NCI-H2081 (cell line): ENCODE results near the gene ACP1.

Source experiments
- DNase-seq, 2 experiments: peaks; one replicate each; lab custom pipeline; 2025; lab: John Stamatoyannopoulos, UW

Gene ACP1

GRCh38 chr2:255195-255594, 9.6 kb upstream of the ACP1 start:
- no peak for DNase-seq

GRCh38 chr2:256094-256493, 8.7 kb upstream of the ACP1 start:
- DNase-seq, result no peak

- DNase-seq, result no peak
These were observed 7.3 kb upstream of the ACP1 start for GRCh38 chr2:257429-257828.

- no peak for DNase-seq
These were observed 6.9 kb upstream of the ACP1 start for GRCh38 chr2:257842-258241.

GRCh38 chr2:258933-259332, 5.8 kb upstream of the ACP1 start:
- no peak for DNase-seq

- DNase-seq, result no peak
These were observed 4.9 kb upstream of the ACP1 start for GRCh38 chr2:259789-260331.

GRCh38 chr2:260507-261161, 4.1 kb upstream of the ACP1 start:
- no peak for DNase-seq

GRCh38 chr2:262117-262516, 2.6 kb upstream of the ACP1 start:
- DNase-seq, result no peak

GRCh38 chr2:263022-263738, 1.6 kb upstream of the ACP1 start:
- DNase-seq, result no peak

GRCh38 chr2:263774-264492, 814 bp upstream of the ACP1 start, which contains the start of gene SH3YL1:
Gene SH3YL1, minus strand, starts transcription at chr2:264032. Its CDS starts 48 bp downstream, at chr2:263984.
- peak; percentile 39 to 75 for DNase-seq

GRCh38 chr2:268323-268722, 3.6 kb downstream of the ACP1 start:
- no peak for DNase-seq

GRCh38 chr2:269356-270030, 4.7 kb downstream of the ACP1 start:
- DNase-seq, result no peak

- no peak for DNase-seq
These were observed 6.1 kb downstream of the ACP1 start for GRCh38 chr2:270861-271260.

- no peak for DNase-seq
These were observed 7.2 kb downstream of the ACP1 start for GRCh38 chr2:271917-272316.

- peak; percentile 59 to 82 for DNase-seq
These were observed 8.6 kb downstream of the ACP1 start for GRCh38 chr2:273333-273732.

GRCh38 chr2:274503-274902, 9.8 kb downstream of the ACP1 start:
- DNase-seq, result no peak

- DNase-seq, result no peak
These were observed 10.7 kb downstream of the ACP1 start for GRCh38 chr2:275466-275865.

- no peak for DNase-seq
These were observed 13.7 kb downstream of the ACP1 start for GRCh38 chr2:278312-278926.

GRCh38 chr2:278927-279320, 14.2 kb downstream of the ACP1 start:
- DNase-seq, result no peak

GRCh38 chr2:279366-279765, 14.6 kb downstream of the ACP1 start:
- no peak for DNase-seq

- DNase-seq, result no peak
These were observed 15.4 kb downstream of the ACP1 start for GRCh38 chr2:279956-280649.
